HT1080 (cell line): ENCODE measurements around the gene CD81. TPM values are rescaled to one million over a fixed set of nuclear protein-coding genes. Genes with fewer than 3 reads are reported as not detected.
"Not testable (repeated sequence)": the region's sequence is repeated elsewhere in the genome, so short reads cannot be mapped to it uniquely, and the experiment has no call there.

ENCODE experiments used
- DNase-seq: peaks from one replicate; pipeline ENCODE4 v3.0.0-alpha.2; 2015; ENCODE audit warnings: low read depth
- polyA plus RNA-seq, 2 experiments: library from polyadenylated mRNA; depleted of rRNA; stranded (reverse); fragments of >200 nt; gene quantifications; 2 replicates each; pipeline ENCODE4 v1.2.3, GENCODE V29; 2015
- total RNA-seq: library from RNA; depleted of rRNA; stranded (reverse); fragments of >200 nt; shearing (Covaris generic); gene quantifications from 2 replicates; pipeline ENCODE4 v1.2.3, GENCODE V29; 2014; rRNA removed

The CD81 gene
- total RNA-seq, result 108 and 171 TPM in 2 replicates
- polyA plus RNA-seq (2015; cell fraction: cytosol; rRNA removed), result 340 and 369 TPM in 2 replicates
- 249 and 259 TPM in 2 replicates for polyA plus RNA-seq (2015; cell fraction: nucleus; rRNA removed)

- no peak for DNase-seq
These were observed at the start of gene CD81 for GRCh38 chr11:2376751-2377451. CD81 (plus strand) TSS chr11:2377310; CDS start chr11:2377550, 240 bp downstream.

- DNase-seq, result no peak
These were observed 49.1 kb upstream of the CD81 start for GRCh38 chr11:2328021-2328420.

GRCh38 chr11:2328656-2329354, 48.3 kb upstream of the CD81 start:
- DNase-seq, result no peak

GRCh38 chr11:2329551-2329950, 47.6 kb upstream of the CD81 start:
- no peak for DNase-seq

- DNase-seq, result no peak
These were observed 46.4 kb upstream of the CD81 start for GRCh38 chr11:2330696-2331095.

GRCh38 chr11:2331404-2331803, 45.7 kb upstream of the CD81 start:
- DNase-seq, result no peak

GRCh38 chr11:2332569-2332968, 44.5 kb upstream of the CD81 start:
- not testable (repeated sequence) for DNase-seq

GRCh38 chr11:2333486-2334205, 43.5 kb upstream of the CD81 start:
- DNase-seq, result not testable (repeated sequence)

GRCh38 chr11:2335286-2335685, 41.8 kb upstream of the CD81 start:
- DNase-seq, result not testable (repeated sequence)

GRCh38 chr11:2338760-2339159, 38.4 kb upstream of the CD81 start:
- not testable (repeated sequence) for DNase-seq

- no peak for DNase-seq
These were observed 34.6 kb upstream of the CD81 start for GRCh38 chr11:2342557-2342956.

- no peak for DNase-seq
These were observed 34.1 kb upstream of the CD81 start for GRCh38 chr11:2342981-2343380.

- DNase-seq, result no peak
These were observed 33.6 kb upstream of the CD81 start for GRCh38 chr11:2343502-2343901.

- DNase-seq, result no peak
These were observed 32.1 kb upstream of the CD81 start for GRCh38 chr11:2345050-2345449.

GRCh38 chr11:2346014-2346413, 31.1 kb upstream of the CD81 start:
- DNase-seq, result no peak

GRCh38 chr11:2346586-2347307, 30.4 kb upstream of the CD81 start:
- DNase-seq, result no peak

- no peak for DNase-seq
These were observed 29.7 kb upstream of the CD81 start for GRCh38 chr11:2347308-2347830.

GRCh38 chr11:2348986-2349385, 28.1 kb upstream of the CD81 start:
- DNase-seq, result peak; percentile 7

GRCh38 chr11:2351701-2352100, 25.4 kb upstream of the CD81 start:
- no peak for DNase-seq

GRCh38 chr11:2352420-2352819, 24.7 kb upstream of the CD81 start:
- no peak for DNase-seq

GRCh38 chr11:2355000-2355644, 22.0 kb upstream of the CD81 start:
- DNase-seq, result peak; percentile 62
